Inflammatory macrophage (primary cell): ENCODE data around the gene CPZ.
"Not testable (repeated sequence)": the region's sequence is repeated elsewhere in the genome, so short reads cannot be mapped to it uniquely, and the experiment has no call there.

Source experiments
- DNase-seq, 2 donors: peaks; one replicate each; pipeline ENCODE4 v3.0.0-alpha.2; 2020 to 2022

Gene CPZ

DNA sequence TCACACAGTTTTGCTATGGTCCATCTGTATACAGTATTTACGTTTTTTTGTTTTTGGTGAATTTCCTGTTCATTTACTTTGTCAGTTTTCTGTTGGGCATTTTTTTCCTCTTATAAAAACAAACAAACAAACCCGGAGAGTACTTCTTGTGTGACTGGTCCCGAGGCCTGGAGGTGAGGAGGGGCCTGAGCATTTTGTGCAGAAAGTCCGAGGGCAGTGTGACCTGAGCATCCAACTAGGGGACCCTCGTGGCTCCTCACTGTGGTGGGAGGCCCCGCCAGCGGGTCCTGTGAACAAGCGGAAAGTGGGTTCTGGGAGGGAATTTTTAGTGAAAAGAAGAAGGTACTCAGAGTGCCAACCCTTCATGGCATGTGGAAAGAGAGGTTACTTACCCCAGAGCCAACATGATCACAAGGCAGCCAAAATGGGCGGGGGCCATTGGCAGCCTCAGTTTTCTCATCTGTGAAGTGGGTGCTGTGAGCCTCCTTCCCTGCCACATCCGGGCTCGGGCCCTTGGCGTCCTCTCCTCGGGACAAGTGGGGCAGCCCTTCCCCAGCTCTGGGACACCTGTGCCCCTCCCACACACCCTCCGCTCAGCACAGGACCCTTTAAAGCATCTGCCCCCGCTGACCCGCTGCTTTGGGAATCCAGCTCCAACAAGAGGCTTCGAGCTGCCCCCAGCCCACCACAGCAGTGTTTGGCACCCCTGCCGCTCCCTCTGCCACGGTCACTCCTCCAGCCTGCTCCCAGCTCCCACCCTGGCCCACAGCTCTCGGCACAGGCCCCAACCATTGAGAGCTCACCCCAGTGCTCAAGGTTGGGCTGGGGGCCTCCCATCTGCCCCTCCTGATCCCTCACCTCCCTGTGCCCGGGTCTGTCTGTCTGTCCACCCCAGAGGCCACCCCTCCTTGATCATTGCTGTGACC lies 35.2 kb upstream of the CPZ start:
- DNase-seq = no peak

DNA sequence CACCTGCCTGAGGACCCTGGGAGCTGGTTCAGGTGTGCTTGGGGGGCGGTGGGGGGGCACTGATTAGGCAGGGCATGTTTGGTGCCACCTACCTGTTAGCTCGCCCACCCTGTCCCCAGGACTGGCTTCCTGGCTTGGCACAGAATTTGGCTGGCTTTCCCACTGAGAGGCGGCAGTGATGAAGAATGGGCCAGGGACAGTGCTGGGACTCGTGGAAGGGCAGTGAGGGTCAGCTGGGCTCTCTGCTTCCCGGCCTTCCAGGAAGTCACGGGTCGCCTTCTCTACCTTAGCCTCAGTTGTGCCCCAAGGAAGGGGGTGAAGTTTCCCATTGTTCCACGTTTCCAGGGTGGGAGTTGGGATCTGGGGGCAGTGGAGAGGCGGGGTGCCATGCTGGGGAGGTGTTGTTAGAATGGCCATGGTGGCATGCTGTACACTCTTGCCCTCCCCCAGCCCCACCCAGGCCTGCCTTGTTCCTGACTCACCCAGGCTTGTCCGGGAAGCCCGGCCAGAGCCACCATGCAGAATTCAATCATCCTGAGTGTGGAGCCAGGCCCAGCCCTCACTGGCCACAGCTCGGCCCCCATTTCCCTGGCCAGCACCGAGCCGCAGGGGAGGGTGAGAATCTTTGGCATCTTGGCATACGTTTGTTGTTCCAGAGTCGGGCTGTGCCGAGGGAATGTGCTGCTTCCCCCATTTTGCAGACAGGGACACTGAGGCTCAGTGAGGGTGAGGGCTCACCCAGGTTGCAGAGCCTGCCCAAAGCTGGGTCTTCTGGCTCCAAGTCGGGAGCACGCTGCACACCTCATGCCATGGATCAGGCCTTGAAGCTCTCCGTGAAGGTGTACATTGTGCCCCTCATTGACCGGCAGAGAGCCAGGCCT lies 34.2 kb upstream of the CPZ start:
- no peak for DNase-seq

DNA sequence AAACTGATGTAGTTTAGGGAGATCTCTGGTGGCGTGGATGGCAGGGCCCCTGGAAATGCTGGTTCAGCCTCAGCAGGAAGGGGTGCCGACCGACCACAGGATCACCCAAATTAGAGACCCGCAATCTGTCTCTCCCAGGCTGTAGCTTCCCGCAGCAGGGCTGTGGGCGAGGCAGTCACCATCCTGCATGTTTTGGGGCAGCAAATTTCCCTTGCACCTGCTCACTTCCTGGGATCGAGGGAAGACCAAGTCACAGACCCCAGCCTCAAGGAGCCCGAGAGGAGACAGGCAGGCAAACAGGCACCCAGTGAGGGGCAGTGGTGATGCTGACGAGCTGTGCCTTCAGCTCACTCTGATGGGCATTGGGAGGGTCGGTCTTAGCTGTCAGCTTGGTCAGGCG lies 33.6 kb upstream of the CPZ start:
- DNase-seq = no peak

DNA sequence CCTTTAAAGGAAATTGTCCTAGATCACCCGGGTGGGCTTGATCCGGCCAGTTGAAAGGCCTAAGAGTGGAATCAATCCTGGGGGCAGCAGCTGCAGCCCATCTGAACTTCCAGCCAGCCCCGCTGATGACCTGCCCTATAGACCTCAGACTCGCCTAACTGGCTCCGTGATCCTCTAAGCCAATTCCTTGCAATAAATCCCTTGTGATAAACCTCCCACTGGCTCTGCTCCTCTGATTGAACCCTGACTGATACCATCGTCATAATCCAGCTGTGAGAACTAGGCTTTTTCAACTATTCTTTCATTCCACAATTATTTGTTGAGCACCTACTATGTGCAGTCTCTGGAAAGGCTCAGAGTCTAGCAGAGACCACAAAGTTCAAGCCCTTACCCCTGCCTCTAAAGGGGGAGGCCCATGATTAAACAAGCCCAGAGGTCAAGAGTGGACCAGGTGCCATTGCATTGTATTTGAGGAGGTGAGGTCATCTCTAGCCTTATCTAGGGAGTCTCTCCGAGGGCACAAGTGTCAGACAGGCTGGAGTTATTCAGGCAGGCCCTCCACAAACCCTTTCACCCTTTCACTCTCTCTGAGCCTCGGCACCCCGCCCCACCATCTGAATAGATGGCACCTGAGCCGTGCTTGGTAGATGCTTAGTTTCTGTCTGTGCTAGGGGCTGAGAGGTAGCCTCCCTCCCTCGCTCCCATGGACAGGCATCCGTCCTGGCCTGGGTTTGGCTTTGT lies 32.9 kb upstream of the CPZ start:
- DNase-seq = no peak

- DNase-seq = no peak
Measured at GRCh38 chr4:8560265-8561047, 32.1 kb upstream of the CPZ start.

- DNase-seq = no peak
Measured at GRCh38 chr4:8564595-8564994, 28.0 kb upstream of the CPZ start.

GRCh38 chr4:8568068-8568668 lies 24.4 kb upstream of the CPZ start:
- DNase-seq = no peak

- no peak for DNase-seq
Measured at GRCh38 chr4:8570201-8570600, 22.4 kb upstream of the CPZ start.

GRCh38 chr4:8571702-8572685 lies 20.6 kb upstream of the CPZ start:
- no peak for DNase-seq

DNA sequence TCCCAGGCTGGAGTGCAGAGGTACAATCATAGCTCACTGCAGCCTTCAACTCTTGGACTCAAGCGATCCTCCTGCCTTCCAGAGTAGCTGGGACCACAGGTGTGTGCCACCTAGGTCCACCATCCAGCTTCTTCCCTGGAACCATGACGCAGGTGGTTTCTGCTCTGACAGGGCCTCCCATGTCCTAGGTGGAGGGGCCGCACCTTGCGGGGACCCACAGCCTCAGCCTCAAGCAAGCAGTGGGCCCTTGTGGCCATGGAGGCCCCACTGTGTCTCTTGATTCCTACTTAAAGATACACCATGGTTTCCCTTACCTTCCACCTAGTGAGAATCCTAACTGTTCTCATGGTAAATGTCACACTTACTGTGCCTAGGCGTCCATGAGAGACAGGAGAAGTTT lies 19.3 kb upstream of the CPZ start:
- no peak for DNase-seq

GRCh38 chr4:8574796-8575370 lies 17.7 kb upstream of the CPZ start:
- DNase-seq = no peak

GRCh38 chr4:8575457-8575856 lies 17.1 kb upstream of the CPZ start:
- no peak for DNase-seq

- DNase-seq = not testable (repeated sequence)
Measured at GRCh38 chr4:8576591-8576990, 16.0 kb upstream of the CPZ start.

DNA sequence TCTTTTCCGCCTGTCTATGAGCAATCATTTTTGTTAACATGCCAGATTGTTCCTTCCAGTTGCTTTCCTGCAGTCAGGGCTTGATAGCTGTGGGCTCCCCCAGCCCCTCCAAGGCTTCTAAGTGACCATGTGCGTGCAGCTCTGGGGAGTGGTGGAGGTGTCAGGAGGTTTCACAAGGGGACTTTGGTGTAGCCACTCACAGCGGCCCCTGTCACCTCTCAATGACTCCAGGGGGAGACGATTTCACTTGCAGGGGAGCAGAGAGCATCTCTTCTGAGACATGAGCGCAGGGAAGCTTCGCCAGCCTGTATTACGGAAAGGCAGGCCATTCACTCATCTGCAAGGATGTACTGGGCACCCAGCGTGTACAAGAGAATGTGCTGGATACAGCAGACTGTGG lies 15.5 kb upstream of the CPZ start:
- no peak for DNase-seq

GRCh38 chr4:8577972-8578371 lies 14.6 kb upstream of the CPZ start:
- DNase-seq = no peak

GRCh38 chr4:8578717-8579116 lies 13.8 kb upstream of the CPZ start:
- DNase-seq = no peak

DNA sequence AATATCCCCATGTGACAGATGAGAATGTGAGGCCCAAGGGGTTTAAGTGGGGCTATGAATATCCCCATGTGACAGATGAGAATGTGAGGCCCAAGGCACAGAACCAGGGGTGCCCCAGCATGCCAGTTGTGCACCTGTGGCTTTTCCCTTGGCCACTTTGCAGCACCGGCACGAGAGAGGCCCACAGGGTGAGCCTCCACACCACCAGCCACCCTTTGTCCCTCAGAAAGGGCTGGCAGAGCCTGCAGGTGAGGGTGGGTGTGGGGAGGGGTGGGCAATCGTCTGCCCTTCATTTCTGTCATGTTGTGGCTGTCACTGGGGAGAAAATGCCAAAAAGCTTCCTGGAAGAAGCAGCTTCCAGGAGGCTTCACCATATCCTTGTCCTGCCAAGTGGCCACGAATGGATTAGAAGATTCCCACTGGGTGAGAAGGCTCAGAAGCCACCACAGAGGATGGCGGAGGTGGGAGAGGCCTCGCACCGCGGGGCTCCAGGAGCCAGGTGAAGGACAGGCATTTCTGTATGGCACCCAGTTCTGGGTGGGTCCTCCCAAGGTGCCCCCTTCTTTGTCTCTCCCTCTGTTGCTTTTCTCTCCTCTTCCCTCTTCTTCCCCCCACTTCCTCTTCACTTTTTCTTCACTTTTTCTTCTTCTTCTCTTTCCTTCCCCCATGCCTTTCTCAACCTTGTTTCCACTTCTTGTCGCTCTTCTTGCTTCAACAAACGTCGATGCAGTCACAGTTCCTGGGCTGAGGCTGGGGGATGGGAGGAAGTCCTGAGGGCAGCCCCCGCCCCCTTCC lies 12.8 kb upstream of the CPZ start:
- DNase-seq = no peak

GRCh38 chr4:8580321-8581093 lies 12.1 kb upstream of the CPZ start, which contains the start of gene GPR78:
TSS of gene GPR78 (plus strand) at chr4:8580392. CDS start at chr4:8580983, 591 bp downstream.
- peak in 1 of 2 donors; percentile 29 for DNase-seq
